ENCODE data around the gene ACP7. TPM values are rescaled to one million over a fixed set of nuclear protein-coding genes. Genes with fewer than 3 reads are reported as not detected.

Gene ACP7
- total and polyA plus RNA-seq, 3 donors from 2014 or later: not detected

- H3K27me3 ChIP-seq: no peaks in the 10 kb centered on the region
- WGBS, 2 donors: 59 to 61% methylated on average over 11 to 12 of the region's 12 CpGs
- TF ChIP-seq POLR2A (IDR thresholded peaks at IDR 0.05): no peak
- no peak for TF ChIP-seq CTCF (IDR thresholded peaks at IDR 0.05)
- no peaks in the 10 kb centered on the region for H3K9me3 ChIP-seq
- H3K27ac ChIP-seq: no peak overlapping the region
- no peak overlapping the region for H3K4me3 ChIP-seq
- no peaks in the 10 kb centered on the region for H3K36me3 ChIP-seq (ENCODE audit: low read depth, missing control alignments)
- intact Hi-C loops (cut with DNase I; ENCODE audit: low total_unique reads): no loop called here
- DNase-seq: no peak
- H3K4me1 ChIP-seq: peaks cover 62% of the 10 kb centered on the region
Observed at GRCh38 chr19:39137131-39137530, 53.0 kb downstream of the ACP7 start.

- no peak for DNase-seq
- Histone ChIP-seq H3K4me3 (no peak overlapping the region), H3K36me3 (ENCODE audit: low read depth, missing control alignments) (no peaks in the 10 kb centered on the region), H3K9me3 (no peaks in the 10 kb centered on the region), H3K27me3 (no peaks in the 10 kb centered on the region), H3K27ac (no peak overlapping the region), H3K4me1 (peaks cover 48% of the 10 kb centered on the region)
- TF ChIP-seq POLR2A (IDR thresholded peaks at IDR 0.05): no peak
- TF ChIP-seq CTCF (IDR thresholded peaks at IDR 0.05): no peak
- intact Hi-C loops (cut with DNase I; ENCODE audit: low total_unique reads): no loop called here
- WGBS, 2 donors: 79 to 84% methylated on average over 16 to 20 of the region's 20 CpGs
Observed at GRCh38 chr19:39138221-39139211, 54.3 kb downstream of the ACP7 start.

- Histone ChIP-seq H3K27me3 (no peaks in the 10 kb centered on the region), H3K9me3 (no peaks in the 10 kb centered on the region), H3K4me1 (peaks cover 49% of the 10 kb centered on the region), H3K36me3 (ENCODE audit: low read depth, missing control alignments) (no peaks in the 10 kb centered on the region), H3K4me3 (no peak overlapping the region), H3K27ac (no peak overlapping the region)
- 78 to 79% methylated on average over 8 of the region's 8 CpGs for WGBS, 2 donors
- TF ChIP-seq CTCF (IDR thresholded peaks at IDR 0.05): no peak
- TF ChIP-seq POLR2A (IDR thresholded peaks at IDR 0.05): no peak
- intact Hi-C loops (cut with DNase I; ENCODE audit: low total_unique reads): no loop called here
- no peak for DNase-seq
Observed at GRCh38 chr19:39139305-39139874, 55.2 kb downstream of the ACP7 start.

GRCh38 chr19:39139971-39140453 lies 55.8 kb downstream of the ACP7 start:
- DNase-seq: no peak
- intact Hi-C loops (cut with DNase I; ENCODE audit: low total_unique reads): no loop called here
- Histone ChIP-seq H3K9me3 (no peaks in the 10 kb centered on the region), H3K4me3 (no peak overlapping the region), H3K27me3 (no peaks in the 10 kb centered on the region), H3K4me1 (peaks cover 52% of the 10 kb centered on the region), H3K36me3 (ENCODE audit: low read depth, missing control alignments) (no peaks in the 10 kb centered on the region), H3K27ac (no peak overlapping the region)
- TF ChIP-seq POLR2A (IDR thresholded peaks at IDR 0.05): no peak
- TF ChIP-seq CTCF (IDR thresholded peaks at IDR 0.05): no peak
- WGBS, 2 donors: 42 to 74% methylated on average over 7 of the region's 7 CpGs
